ENCODE data around the gene KIF9.
"Not testable (repeated sequence)": the region's sequence is repeated elsewhere in the genome, so short reads cannot be mapped to it uniquely, and the experiment has no call there.

Gene KIF9

GRCh38 chr3:47295976-47296375 lies 13.4 kb upstream of the KIF9 start:
- DNase-seq, result no peak
- in situ Hi-C loops (cut with MboI; ENCODE audit: low pct_unique_long_range_greater_than_20kb, low sequenced_read_pairs), result no loop called here

- DNase-seq, result no peak
- in situ Hi-C loops (cut with MboI; ENCODE audit: low pct_unique_long_range_greater_than_20kb, low sequenced_read_pairs), result no loop called here
Measured at GRCh38 chr3:47295322-47295721, 12.7 kb upstream of the KIF9 start.

- in situ Hi-C loops (cut with MboI; ENCODE audit: low pct_unique_long_range_greater_than_20kb, low sequenced_read_pairs), result no loop called here
- no peak for DNase-seq
Measured at GRCh38 chr3:47294392-47294791, 11.8 kb upstream of the KIF9 start.

- in situ Hi-C loops (cut with MboI; ENCODE audit: low pct_unique_long_range_greater_than_20kb, low sequenced_read_pairs), result no loop called here
Measured at GRCh38 chr3:47293822-47294221, 11.2 kb upstream of the KIF9 start.

GRCh38 chr3:47291754-47292420 lies 9.3 kb upstream of the KIF9 start:
- in situ Hi-C loops (cut with MboI; ENCODE audit: low pct_unique_long_range_greater_than_20kb, low sequenced_read_pairs); DNase-seq: not testable (repeated sequence)

More at GRCh38 chr3:47293822-47294221, 11.2 kb upstream of the KIF9 start:
- no peak for DNase-seq

DNA sequence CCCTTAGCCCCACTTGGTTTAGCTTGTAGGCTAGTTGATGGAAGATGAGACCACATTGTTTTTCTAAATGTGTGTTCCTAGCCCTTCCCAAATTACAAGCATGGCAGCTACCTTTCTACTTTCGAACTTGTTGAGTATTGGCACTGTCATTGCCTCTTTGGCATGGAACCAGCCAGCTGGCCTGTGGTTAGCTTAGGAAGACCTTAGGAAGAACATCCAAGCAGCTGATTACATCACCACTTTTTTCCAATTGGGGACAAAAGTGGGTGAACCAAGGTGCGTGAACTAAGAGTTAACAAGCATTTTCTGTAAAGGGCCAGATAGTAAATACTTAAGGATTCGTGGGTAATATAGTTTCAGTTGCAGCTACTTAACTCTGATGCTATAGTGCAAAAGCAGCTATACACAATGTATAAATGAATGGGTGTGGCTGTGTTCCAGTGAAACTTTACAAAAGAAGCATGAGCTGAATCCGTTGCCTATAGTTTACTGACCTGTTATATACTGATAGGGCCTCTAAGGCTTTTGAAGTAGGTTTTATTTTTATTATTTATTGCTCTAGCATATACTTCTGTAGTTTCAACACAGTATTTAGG lies 8.7 kb upstream of the KIF9 start:
- in situ Hi-C loops (cut with MboI; ENCODE audit: low pct_unique_long_range_greater_than_20kb, low sequenced_read_pairs), result no loop called here

GRCh38 chr3:47288966-47289910 lies 6.6 kb upstream of the KIF9 start:
- no peak for DNase-seq
- in situ Hi-C loops (cut with MboI; ENCODE audit: low pct_unique_long_range_greater_than_20kb, low sequenced_read_pairs), result no loop called here

More for the DNA sequence above, 8.7 kb upstream of the KIF9 start:
- DNase-seq, result no peak

GRCh38 chr3:47283591-47284364 lies 1.2 kb upstream of the KIF9 start:
- no peak for DNase-seq

DNA sequence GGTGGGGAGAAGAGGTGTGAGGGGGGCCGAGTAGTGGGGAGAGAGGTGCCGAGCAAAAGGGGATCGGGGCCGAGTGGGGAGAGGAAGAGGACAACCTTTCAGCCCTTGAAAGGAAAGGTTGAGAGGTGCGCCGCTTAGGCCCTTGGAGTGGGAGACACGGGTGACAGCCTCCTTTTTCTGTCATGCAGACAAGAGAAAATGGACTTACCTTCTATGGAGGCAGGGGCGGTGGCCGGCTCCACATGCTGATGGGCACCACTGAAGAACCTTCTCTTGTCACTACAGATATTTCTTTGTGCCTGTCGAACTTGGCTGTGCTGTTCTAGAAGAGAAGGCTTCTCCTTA lies 566 bp upstream of the KIF9 start:
- peak; percentile 45 for DNase-seq
- in situ Hi-C loops (cut with MboI; ENCODE audit: low pct_unique_long_range_greater_than_20kb, low sequenced_read_pairs), result no loop called here

More at GRCh38 chr3:47283591-47284364, 1.2 kb upstream of the KIF9 start:
- in situ Hi-C loops (cut with MboI; ENCODE audit: low pct_unique_long_range_greater_than_20kb, low sequenced_read_pairs), result no loop called here

DNA sequence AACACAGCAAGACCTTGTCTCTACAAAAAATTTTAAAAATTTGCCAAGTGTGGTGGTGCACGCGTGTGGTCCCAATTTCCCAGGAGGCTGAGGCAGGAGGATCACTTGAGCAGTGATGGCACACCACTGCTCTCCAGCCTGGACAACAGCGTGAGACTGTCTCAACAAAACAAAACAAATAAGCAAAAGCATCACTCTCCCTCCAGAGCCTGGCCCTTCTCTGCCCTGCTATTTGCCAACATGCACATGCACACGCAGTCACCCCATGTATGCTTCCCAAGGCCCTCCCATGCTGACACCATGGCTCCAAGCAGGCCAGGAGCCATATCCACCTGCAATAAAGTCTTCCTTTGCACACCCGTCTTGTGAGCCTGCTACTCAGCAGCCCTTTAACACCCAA lies 2.1 kb downstream of the KIF9 start:
- in situ Hi-C loops (cut with MboI; ENCODE audit: low pct_unique_long_range_greater_than_20kb, low sequenced_read_pairs), result no loop called here
- no peak for DNase-seq

DNA sequence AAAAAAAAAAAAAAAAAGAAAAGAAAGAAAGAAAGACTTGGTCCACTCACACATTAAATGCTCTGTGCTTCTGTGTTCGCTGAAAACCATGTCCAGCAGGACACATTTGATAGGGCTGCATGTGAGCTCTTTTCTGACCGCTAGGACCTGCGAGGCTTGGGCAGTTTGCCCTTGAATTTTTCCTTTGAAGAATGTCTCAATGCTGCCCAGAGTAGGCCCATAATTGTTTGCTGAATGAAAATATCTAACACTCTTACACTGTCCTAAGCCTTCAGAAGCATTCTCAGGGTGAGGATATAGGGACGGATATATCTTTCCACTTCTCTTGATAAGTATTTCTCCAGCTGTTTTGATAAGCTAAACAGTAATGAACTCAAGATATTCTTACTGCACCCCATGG lies 6.0 kb downstream of the KIF9 start:
- DNase-seq, result no peak
- in situ Hi-C loops (cut with MboI; ENCODE audit: low pct_unique_long_range_greater_than_20kb, low sequenced_read_pairs), result no loop called here

DNA sequence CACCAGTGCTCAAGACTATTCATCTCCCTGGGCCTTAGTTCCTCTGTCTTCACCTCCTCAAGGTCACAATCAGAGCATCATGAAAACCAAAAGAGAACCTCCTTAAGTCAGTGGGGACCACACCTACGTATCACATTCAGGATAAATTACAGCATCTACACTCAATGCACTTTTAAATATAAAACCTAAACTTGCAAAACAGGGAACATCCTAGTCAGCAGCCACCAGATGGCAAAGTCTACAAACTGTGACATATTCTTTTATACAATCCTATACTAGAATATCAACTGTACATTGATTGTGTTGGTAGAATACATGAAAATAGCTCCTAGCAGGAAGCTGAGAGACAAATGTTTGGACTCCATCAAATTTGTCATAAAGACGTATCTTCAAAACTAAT lies 7.9 kb downstream of the KIF9 start:
- no peak for DNase-seq
- in situ Hi-C loops (cut with MboI; ENCODE audit: low pct_unique_long_range_greater_than_20kb, low sequenced_read_pairs), result no loop called here

DNA sequence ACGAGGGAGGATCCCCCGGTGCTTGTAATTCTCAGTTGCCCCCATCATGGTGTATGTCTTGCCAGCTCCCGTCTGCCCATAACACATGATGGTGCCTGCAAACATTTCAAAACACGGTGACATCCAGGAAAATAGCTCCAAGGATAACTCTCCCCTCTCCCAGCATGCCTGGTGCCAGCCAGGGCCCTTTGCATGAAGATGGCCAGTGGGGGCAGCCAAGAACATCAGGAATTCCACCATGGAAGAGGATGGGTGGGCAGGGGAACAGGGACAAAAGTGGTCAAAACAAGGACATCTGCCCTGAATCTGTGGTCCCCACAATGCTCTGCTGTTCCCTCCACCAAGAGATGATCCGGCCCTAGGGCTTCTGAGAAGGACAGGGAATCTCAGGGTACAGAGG lies 9.0 kb downstream of the KIF9 start:
- in situ Hi-C loops (cut with MboI; ENCODE audit: low pct_unique_long_range_greater_than_20kb, low sequenced_read_pairs), result no loop called here
- DNase-seq, result no peak

GRCh38 chr3:47270526-47270925 lies 12.1 kb downstream of the KIF9 start:
- in situ Hi-C loops (cut with MboI; ENCODE audit: low pct_unique_long_range_greater_than_20kb, low sequenced_read_pairs), result no loop called here
- DNase-seq, result no peak

DNA sequence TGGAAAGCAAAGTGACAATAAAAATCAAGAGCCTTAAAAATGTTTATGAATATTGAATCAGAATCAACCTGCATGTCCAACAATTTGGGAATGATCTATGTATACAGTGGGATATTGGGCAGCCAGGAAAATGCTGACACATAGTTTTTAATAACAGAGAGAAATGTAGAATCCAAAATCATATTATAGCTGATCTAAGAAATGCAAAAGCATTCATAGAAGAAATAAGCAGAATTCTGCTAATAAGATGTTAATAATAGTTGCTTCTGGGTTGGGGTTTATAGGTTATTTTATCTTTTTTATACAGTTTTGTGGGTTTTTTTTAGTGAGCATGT lies 15.1 kb downstream of the KIF9 start:
- no peak for DNase-seq

GRCh38 chr3:47266709-47267489 lies 15.7 kb downstream of the KIF9 start:
- DNase-seq, result peak; percentile 98
- in situ Hi-C loops (cut with MboI; ENCODE audit: low pct_unique_long_range_greater_than_20kb, low sequenced_read_pairs), result no loop called here

More for the DNA sequence above, 15.1 kb downstream of the KIF9 start:
- in situ Hi-C loops (cut with MboI; ENCODE audit: low pct_unique_long_range_greater_than_20kb, low sequenced_read_pairs), result no loop called here

DNA sequence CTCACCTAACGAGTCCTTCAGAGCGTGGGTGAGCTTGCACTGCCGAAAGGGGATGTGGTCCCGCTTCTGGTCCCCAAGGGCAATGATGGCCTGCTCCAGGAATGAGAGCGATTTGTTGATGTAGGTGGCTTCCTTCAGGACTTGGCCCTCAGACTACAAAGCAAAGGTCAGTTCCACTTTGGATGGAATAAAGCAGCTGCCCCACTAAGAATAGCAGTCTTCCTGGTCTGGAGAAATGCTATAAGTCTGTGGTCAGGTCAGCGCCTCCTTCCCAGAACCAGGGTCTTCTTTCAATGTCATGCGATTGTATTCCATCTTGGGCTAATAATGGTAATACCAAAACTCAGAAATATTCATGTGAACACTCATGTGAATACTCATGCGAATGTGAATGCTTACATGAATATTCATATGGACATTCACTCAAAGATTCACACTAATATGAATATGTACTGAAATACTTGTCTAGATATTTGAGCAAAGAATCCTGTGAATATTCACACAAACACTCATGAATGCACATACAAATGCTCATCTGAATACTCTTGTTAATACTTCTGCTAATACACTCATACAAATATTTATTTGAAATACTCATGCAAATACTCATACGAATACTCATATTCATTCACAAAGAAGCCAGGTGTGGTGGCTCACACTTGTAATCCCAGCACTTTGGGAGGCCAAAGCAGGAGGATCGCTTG lies 16.7 kb downstream of the KIF9 start:
- in situ Hi-C loops (cut with MboI; ENCODE audit: low pct_unique_long_range_greater_than_20kb, low sequenced_read_pairs), result no loop called here
- no peak for DNase-seq

DNA sequence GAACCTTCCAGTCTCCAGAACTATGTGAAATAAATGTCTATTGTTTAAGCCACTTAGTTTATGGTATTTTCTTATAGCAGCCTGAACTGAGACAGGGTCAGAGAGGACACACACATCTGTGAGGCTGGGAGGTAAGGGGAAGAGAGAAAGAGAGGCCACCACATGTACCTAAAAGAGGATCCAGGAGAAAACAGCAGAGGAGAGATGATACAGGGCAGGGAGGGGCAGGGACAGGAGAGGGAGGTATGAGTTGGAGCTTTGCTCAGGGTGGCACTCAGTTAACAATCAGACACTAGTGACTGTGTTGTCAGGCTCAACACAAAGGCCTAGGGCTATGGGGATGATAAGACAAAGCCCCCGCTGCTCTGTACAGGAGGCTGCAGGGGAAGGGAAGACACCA lies 17.6 kb downstream of the KIF9 start:
- DNase-seq, result no peak
- in situ Hi-C loops (cut with MboI; ENCODE audit: low pct_unique_long_range_greater_than_20kb, low sequenced_read_pairs), result no loop called here
